ENCODE measurements around the gene CYB5RL. TPM values are rescaled to one million over a fixed set of nuclear protein-coding genes. Genes with fewer than 3 reads are reported as not detected.

CYB5RL gene
- total RNA-seq, 1 donor from 2014 or later = 4.8 TPM

DNA sequence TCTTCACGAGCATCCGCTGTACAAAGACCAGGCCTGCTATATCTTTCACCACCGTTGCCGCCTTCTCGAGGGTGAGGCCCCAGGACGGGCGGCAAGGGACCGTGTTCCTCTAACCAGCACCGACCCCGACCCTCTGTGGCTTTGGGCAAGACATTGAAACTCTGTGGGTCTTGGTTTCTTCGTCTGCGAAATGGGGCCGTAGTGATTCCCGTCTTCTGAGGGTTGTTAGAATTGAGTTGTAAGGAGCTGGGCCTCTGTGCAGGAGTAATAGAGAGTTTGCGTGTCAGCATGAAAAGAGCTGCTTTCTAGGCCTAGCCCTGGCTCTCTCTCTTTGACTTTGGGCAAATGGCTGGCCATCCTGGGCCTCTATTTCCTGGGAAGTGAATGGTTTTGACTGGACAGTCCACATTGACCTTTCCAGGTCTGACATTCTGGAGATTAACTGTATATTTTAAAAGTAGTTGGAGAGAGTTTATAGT is 728 bp upstream of the CYB5RL start:
- intact Hi-C loops (cut with DNase I) = loop anchor here (5.0 kb wide), 1 partner anchor 207 kb away; the partner anchor contains the start of gene SSBP3
- no peak for DNase-seq
- peak; percentile 27 for ATAC-seq (ENCODE audit: poor library complexity)

DNA sequence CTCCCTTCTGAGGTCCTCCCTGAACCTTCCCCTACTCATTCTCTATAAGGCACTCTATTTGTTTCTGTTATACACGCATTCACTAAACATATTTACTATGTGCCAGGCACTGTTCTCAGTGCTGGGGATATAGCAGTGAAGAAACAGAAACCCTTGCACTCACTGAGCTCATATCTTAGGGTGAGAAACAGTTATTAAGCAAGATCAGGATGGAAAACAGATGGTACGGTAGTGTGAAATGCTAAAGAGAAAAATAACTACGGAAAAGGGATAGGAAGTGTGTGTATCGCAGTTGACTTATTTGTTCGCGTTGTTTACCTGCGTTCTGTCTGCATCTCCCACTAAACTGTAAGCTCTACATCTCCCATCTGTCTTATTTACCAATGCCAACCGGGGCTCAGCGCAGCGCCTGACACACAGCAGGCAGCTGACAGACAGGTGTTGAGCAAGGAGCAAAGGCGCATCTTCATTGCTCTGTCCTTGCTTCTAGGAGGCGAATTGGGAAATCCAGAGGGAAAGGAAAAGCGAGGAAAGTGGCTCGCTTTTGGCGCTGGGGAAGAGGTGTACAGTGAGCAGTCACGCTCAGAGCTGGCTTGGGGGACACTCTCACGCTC is 572 bp downstream of the CYB5RL start:
- no peak for DNase-seq
- ATAC-seq (ENCODE audit: poor library complexity) = no peak

DNA sequence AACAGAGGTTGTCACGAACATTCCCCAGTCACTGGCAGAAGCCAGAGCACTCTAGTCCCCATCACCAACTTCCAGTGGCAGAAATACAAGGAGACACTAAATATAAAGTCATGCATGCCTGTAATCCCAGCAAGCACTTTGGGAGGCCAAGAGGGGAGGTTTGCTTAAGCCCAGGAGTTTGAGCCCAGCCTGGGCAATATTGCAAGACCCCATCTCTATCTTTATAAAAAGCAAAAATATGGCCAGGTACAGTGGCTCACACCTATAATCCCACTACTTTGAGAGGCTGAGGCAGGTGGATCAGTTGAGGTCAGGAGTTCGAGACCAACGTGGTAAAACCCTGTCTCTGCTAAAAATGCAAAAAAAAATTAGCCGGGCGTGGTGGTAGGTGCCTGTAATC is 6.4 kb downstream of the CYB5RL start:
- ATAC-seq (ENCODE audit: poor library complexity) (no peak), DNase-seq (no peak)
- intact Hi-C loops (cut with DNase I) = no loop called here

More for the DNA sequence above, 572 bp downstream of the CYB5RL start:
- intact Hi-C loops (cut with DNase I) = no loop called here

DNA sequence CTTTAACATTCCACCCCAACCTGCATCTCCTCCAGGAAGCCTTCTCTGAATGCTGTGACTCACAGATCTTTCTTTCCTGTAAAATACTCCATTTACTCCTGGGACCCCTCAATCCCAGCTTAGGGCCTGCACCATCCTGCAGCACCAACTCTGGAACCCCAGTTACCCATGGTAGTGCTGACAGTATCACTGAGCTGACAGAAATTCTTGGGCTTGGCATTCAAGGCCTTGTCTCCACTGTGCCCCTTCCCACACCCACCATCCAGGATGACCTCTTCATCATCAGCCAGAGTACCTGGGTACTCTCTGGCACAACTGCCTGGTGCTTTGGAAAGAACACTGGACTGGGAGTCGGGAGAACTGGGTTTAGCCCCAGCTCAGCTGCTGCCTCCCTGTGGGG is 8.3 kb downstream of the CYB5RL start:
- ATAC-seq (ENCODE audit: poor library complexity) (no peak), DNase-seq (no peak)
- intact Hi-C loops (cut with DNase I) = no loop called here

- intact Hi-C loops (cut with DNase I) = no loop called here
- no peak for ATAC-seq (ENCODE audit: poor library complexity)
- no peak for DNase-seq
Measured at GRCh38 chr1:54190526-54190925, 9.3 kb downstream of the CYB5RL start.

DNA sequence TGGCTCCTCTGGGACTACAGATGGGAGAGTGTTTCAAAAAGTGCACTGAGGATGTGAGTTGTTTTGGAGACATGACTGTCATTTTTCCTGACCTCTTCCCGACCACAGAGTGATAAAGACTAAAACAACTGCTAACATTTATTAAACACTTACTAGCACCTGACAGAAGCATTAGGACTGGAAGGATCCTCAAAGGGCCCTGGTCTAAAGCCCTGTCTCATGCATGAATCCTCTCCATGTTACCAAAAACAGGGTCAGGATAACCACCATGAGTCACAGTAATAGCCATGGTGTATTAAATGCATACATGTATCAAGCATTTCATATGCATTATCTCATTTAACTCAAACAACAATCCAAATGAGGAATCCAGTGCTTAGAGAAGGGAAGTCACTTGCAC is 11.5 kb downstream of the CYB5RL start:
- intact Hi-C loops (cut with DNase I) = no loop called here
- DNase-seq = no peak
- ATAC-seq (ENCODE audit: poor library complexity) = no peak

DNA sequence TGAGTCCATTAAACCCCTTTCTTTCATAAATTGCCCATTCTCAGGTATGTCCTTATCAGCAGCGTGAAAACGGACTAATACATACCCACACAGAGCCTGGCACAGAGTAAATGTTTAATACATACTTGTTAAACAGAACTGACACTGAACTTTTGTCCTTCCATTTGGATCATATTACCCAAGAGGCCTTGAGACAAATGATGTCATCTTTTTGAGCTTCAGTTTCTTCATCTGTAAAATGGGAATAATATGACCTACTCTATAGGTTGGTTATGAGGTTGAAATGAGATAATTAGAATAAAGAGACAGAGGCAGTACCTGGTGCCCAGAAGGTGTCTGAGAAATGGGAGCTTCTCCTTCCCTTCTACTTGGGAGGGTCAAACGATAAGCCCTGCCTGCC is 13.8 kb downstream of the CYB5RL start:
- DNase-seq (no peak), ATAC-seq (ENCODE audit: poor library complexity) (no peak)
- intact Hi-C loops (cut with DNase I) = no loop called here

DNA sequence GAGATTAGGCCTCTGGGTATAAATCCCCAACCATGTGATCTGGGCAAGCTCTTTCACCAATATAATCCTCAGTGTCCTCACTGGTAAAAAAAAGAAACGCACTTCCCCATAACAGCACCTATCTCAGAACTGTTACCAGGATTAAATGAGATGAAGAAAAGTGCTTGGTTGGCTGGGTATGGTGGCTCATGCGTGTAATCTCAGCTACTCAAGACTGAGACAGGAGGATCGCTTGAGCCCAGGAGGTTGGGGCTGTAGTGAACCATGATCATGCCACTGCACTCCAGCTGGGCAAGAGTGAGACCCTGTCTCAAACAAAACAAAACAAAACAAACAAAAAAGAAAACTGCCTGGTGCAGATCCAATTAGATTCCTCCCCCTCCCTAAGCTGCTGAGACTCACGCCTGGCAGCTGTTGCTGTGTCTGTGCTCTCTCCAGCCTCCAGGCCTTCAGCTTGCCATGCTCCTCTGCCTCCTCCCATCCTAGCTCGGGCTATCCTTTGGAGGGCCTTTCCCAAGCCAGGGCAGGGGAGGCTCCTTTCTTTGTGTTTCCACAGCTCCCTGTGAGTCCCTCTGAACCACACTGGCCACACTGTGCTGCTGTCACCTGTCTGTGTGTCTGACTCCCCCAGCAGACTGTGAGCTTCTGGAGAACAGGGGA is 19.0 kb downstream of the CYB5RL start:
- intact Hi-C loops (cut with DNase I) = no loop called here
- DNase-seq = no peak
- ATAC-seq (ENCODE audit: poor library complexity) = no peak

DNA sequence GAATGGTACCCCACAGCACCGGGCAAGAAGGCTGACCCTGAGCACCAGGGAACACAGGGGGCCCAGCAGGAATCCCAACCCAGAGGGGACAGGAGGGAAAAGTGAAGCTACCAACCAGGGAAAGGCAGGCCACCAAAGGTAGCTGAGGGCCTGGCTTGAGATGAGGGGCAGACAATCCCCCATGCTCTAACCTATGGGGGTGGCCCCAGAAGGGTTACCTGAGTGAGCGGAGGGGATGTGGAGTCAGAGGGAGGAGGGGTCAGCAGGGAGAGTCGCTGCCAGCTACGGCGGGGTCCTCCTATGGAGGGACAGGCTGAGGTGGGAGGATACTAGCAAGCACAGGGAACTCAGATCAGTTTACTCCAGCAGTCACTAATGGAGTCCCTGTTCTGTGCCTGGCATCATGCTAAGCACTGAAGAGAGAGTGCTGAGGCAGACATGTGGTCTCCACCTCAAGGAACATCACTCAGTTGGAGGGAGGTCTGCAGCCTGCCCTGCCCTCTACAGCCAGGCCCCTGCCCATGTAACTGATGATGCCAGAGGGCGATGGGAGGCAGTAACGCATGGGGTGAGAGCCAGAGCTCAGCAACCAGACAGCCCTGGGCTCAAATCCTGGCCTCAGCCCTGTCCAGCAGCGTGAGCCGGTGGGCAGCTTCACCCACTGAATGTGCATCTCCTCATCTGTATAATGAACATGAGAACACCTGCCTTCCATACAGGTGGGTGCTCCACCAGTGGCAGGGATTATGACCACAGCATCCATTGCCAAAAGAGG is 21.3 kb downstream of the CYB5RL start:
- DNase-seq = no peak
- intact Hi-C loops (cut with DNase I) = no loop called here
- ATAC-seq (ENCODE audit: poor library complexity) = no peak

DNA sequence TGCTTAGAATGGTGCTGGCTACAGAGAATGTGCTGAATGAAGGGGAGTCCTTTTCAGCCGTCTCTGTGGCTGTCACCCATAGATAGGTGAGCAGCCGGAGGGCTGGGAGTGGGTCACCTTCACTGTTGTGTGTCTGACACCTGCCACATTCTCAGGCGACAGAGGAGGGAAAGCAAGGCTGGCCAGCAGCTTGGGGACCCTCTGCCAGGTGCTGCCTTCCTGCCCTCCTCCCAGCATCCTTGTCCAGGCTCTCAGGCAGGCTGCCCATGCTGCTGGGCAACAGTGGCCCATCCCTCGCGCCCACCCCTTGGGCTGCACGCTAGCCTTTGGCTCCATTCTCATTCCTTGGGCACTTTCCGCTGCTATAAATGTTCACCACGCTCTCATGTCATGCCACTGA is 22.1 kb downstream of the CYB5RL start:
- intact Hi-C loops (cut with DNase I) = no loop called here
- ATAC-seq (ENCODE audit: poor library complexity) = no peak
- no peak for DNase-seq

GRCh38 chr1:54176621-54177327 is 23.1 kb downstream of the CYB5RL start:
- ATAC-seq (ENCODE audit: poor library complexity) (no peak), DNase-seq (no peak)
- intact Hi-C loops (cut with DNase I) = no loop called here

DNA sequence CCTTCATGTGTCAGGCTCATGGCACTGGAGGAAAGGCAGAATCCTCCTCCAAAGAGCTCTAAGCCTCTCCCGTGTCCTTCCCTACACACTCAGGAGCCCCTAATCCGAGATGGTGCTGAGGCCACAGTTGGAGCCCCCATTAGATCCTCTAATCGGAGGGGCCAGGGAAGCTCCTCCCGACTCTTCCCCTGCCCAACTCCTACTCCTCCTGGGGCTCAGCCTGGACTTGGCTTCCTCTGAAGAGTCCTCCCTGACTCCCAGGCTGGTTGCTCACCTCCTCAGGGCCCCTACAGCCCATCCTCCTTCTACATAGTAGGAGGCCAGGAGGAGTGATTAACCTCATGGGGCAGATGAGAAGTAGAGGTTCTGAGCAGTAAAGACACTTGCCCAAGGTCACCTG is 25.7 kb downstream of the CYB5RL start:
- intact Hi-C loops (cut with DNase I) = no loop called here
- DNase-seq (no peak), ATAC-seq (ENCODE audit: poor library complexity) (no peak)

GRCh38 chr1:54173681-54174080 is 26.1 kb downstream of the CYB5RL start:
- no peak for DNase-seq
- intact Hi-C loops (cut with DNase I) = no loop called here
- no peak for ATAC-seq (ENCODE audit: poor library complexity)

DNA sequence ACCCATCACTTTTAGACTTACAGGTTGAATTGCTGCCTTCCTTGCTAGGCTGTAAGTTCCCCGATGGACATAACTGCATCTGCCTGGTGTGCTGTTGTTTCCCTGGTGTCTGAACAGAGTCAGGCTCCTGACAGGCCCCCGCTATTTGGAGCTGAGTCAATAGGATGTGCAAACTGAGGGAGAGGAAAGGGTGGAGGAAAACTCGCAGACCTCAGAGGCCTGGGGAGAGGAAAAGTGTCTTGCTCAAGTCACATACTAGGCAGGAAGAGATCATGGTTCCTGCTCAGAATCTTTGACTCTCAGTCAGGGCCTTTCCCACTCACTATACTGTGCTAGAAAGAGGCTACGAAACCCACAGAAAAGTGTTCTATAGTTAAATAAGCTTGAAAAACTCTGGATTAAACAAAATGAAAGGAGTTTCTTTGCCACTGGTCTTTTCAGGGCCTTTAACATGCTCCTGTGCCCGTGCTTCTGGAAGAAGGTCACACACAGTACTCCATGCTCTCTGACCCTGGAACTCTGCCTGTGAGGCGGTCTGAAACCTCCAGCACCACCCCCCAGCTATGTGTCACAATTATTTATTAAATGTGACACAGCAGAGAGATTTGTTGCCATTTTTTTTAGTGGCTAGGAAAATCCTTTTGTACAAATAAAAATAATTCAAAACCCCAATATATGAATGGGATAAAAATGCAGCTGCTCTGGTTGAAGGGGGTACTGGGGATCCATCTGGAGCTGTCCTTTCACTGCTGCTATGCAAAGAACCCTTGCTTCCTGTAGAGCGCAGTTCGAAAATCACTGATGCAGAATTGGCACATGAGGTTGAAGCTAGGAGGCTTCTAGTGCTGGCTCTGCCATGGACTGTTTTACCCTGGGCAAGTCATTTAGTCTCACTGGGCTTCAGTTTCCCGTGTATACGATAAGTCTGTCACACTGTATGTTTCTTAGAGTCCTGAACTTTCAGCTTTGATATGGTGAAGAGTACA is 26.9 kb downstream of the CYB5RL start:
- DNase-seq (no peak), ATAC-seq (ENCODE audit: poor library complexity) (no peak)
- intact Hi-C loops (cut with DNase I) = no loop called here

DNA sequence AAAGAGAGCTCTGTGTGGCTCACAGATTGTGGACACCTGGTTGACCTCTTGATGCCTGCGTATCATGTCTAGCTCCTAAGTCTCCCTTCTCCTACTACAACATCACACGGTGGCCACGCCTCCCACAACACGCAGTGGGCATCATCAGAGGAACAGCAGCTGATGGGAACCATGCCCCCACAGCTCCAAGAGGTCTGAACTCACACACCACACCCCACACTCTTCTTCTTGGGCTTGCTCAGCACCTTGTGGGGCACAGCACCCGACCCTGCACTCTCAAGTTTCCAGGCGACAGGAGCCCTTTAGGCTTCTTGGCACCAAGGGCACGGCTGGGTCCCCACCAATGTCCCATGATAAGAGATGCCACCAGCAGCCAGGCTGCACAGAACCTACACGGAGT is 28.2 kb downstream of the CYB5RL start:
- intact Hi-C loops (cut with DNase I) = no loop called here
- DNase-seq = no peak
- ATAC-seq (ENCODE audit: poor library complexity) = no peak

DNA sequence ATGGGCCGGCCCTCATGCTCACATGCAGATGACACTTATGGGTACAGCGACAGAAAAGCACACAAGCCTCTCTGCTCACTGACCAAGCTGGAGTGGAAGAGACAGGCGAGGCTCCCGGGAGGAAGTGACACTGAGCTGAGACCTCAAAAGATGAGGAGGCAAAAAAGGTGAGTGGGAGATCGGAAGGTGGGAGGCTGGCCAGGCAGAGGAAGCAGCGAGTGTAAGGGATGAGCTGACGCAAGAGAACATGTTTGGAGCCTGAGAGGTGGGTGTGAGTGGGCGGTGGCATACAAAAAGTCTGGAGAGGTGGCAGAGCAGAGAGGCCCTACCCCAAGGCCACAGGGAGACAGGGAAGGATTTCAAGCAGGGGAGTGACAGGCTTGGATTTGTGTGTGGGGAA is 28.8 kb downstream of the CYB5RL start:
- ATAC-seq (ENCODE audit: poor library complexity) (no peak), DNase-seq (no peak)

DNA sequence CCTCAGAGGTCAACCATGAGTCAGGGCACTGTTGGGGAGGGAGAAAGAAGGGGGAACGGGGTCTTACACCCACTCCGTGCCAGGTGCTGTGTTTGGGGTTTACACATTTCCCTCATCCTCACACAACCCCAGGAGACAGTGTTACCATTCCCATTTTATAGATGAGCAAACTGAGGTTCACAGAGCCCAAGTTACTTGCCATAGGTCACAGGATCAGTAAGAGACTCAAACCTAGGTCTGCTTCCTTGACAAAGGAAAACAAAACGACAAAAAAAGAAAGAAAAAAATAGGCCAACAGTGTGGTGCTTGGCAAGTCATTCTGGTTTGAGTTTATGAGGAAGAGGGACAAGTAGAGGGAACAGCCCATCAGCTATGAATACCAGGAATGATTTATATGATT is 30.8 kb downstream of the CYB5RL start:
- ATAC-seq (ENCODE audit: poor library complexity) (no peak), DNase-seq (no peak)
- intact Hi-C loops (cut with DNase I) = no loop called here

More for the DNA sequence above, 28.8 kb downstream of the CYB5RL start:
- intact Hi-C loops (cut with DNase I) = no loop called here

Data from Right ventricle myocardium superior (tissue), 1 donor.